ENCODE results near the gene TECTA.
"Not testable (repeated sequence)": the region's sequence is repeated elsewhere in the genome, so short reads cannot be mapped to it uniquely, and the experiment has no call there.

TECTA gene

DNA sequence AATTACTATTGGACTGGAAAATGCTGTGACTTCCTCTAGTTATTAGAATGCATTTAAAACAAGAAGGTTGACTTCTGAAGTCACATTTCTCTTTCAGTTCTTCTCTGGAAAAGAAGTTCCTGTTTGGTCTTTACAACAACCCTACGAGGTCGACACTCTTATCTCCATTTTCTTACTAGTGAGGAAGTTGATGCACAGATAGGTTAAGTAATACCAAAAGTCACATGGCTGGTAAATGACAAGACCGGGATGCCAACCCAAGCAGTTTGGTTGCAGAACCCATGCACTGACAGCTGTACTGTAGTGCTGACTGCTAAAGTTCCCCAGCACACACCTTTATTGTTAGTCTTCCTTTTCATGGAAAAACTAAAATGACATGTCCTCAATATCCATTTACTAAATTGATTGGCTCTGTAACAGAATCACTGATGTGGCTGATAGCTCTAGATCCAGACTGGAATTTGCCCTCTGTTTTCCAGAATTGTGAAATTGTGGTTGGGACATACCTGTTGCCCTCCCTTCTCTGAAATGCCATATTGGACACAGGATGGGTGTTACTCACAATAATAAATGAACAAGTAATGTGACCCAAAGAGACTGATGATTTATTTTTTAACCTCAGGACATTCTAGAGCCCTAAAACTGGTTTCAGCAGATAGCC, 9.4 kb upstream of the TECTA start:
- in situ Hi-C loops (cut with HindIII; ENCODE audit: low sequenced_read_pairs), result no loop called here

- in situ Hi-C loops (cut with HindIII; ENCODE audit: low sequenced_read_pairs), result no loop called here
Observed at GRCh38 chr11:121095561-121095960, 5.5 kb upstream of the TECTA start.

GRCh38 chr11:121099364-121099763, 1.7 kb upstream of the TECTA start:
- in situ Hi-C loops (cut with HindIII; ENCODE audit: low sequenced_read_pairs), result no loop called here

GRCh38 chr11:121099885-121100284, 1.2 kb upstream of the TECTA start:
- in situ Hi-C loops (cut with HindIII; ENCODE audit: low sequenced_read_pairs), result no loop called here

GRCh38 chr11:121104312-121104762, 3.3 kb downstream of the TECTA start:
- in situ Hi-C loops (cut with HindIII; ENCODE audit: low sequenced_read_pairs), result no loop called here

GRCh38 chr11:121105063-121105480, 4.0 kb downstream of the TECTA start:
- in situ Hi-C loops (cut with HindIII; ENCODE audit: low sequenced_read_pairs), result no loop called here

GRCh38 chr11:121105481-121106195, 4.6 kb downstream of the TECTA start:
- in situ Hi-C loops (cut with HindIII; ENCODE audit: low sequenced_read_pairs), result no loop called here

DNA sequence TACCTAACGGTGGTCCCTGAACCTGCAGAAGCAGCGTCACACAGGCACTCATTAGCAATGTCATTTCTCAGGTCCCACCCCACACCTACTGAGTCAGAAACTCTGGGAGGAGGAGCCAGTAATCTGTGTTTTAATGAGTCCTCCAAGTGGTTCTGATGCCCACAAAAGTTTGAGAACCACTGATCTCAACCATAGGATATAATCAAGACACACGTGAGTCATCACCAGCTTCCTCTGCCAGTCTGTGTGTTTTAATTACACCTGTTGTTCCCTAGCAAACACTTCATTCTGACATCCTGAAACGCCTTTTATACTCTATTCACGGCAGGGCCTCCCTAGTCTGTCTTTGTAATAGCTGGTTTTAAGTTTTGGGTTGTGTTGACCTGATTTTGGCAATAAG, 5.8 kb downstream of the TECTA start:
- in situ Hi-C loops (cut with HindIII; ENCODE audit: low sequenced_read_pairs), result no loop called here

DNA sequence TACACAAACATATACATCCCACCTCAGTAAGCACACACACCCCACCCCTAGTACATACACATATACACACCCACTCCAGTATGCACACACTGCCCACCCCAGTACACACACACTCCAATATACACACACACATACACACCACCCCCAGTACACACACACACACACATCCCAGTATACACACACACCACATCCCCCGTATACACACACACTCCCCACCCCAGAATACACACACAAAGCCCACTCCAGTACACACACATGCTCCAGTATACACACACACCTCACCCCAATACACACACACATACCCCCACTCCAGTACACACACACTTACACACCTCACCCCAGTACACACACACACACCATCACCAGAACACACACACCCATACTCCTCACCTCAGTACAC, 7.4 kb downstream of the TECTA start:
- in situ Hi-C loops (cut with HindIII; ENCODE audit: low sequenced_read_pairs), result no loop called here

- in situ Hi-C loops (cut with HindIII; ENCODE audit: low sequenced_read_pairs), result no loop called here
Observed at GRCh38 chr11:121109471-121109870, 8.4 kb downstream of the TECTA start.

- in situ Hi-C loops (cut with HindIII; ENCODE audit: low sequenced_read_pairs), result no loop called here
Observed at GRCh38 chr11:121109916-121110586, 9.0 kb downstream of the TECTA start.

GRCh38 chr11:121110871-121111724, 10.1 kb downstream of the TECTA start:
- in situ Hi-C loops (cut with HindIII; ENCODE audit: low sequenced_read_pairs), result no loop called here

DNA sequence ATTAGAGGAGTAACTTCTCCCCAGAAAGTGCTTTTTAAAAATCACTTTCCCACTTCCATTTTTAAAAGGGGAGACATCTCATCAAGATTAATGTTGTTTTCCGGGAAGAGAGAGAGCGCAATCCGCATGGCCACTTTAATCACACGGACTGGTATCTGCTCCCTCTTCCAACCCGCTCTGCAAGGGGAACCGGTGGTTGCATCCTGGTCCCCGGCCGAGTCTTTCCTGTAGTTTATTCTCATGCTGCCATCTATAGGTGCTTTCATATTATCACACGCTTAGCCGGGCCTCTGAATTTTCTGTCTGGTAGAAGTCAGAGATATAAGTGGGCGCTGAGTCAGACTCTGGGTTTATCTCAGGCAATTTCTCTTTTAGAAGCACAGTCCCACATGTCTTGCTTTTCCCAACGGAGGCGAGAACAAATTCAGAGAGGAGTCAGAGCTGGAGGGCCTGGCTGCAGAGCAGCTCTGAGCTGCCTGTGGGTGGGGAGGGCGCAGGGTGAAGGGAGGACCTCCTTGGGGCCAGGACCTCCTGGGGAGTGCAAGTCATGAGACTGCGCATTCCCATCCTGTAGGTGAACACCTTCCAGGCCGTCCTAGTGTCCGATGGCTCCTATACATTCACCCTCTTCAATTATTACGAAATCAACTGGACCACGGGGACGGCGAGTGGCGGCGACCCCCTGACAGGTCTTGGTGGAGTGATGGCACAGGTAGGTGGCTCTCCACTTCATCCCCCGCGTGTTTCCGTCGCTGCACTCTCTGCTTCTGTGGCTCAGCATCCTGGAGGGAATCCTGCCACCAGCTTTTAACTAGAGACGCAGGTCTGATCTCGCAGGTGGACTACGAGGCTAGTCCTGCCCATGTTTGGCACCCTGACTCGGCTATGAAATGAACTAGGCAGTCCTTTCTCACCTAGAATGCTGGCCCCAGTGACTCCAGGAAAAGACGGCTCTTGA, 11.7 kb downstream of the TECTA start:
- in situ Hi-C loops (cut with HindIII; ENCODE audit: low sequenced_read_pairs), result no loop called here

DNA sequence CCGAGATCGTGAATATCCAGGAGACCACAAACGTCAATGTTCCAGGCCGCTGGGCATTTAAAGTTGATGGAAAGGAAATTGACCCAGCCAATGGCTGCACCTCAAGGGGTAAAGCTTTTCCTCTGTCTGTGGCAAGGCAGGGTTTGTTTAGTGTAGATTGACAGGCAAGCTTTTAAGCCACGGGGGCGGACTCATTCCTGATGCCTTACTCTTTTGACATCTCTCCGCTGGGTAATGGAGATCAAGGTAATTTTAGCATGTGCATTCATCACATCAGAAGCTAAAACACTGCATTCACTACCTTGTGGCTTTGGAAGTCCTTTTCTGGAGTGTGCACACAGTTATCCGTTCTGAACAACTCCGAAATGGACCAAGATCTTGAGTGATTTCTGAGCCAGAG, 12.6 kb downstream of the TECTA start:
- in situ Hi-C loops (cut with HindIII; ENCODE audit: low sequenced_read_pairs), result no loop called here

- in situ Hi-C loops (cut with HindIII; ENCODE audit: low sequenced_read_pairs), result not testable (repeated sequence)
Observed at GRCh38 chr11:121115024-121115423, 14.0 kb downstream of the TECTA start.

DNA sequence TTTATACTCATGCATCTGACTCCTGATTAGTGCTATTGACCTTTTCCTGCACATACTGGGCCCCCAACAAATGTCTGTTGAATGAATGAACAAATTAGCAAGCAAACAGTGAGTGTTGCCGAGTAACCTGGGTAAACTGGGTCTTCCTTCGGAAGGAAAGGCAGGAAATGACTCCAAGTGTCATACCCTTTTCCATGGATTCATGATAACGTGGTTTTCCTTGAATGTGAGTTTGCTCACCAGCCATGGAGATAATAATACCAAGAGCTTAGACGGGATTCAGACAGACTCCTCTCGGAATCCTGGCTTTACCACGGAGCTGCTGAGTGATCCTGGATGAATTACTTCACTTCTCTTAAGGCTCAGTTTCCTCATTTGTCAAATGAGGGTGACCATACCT, 16.7 kb downstream of the TECTA start:
- in situ Hi-C loops (cut with HindIII; ENCODE audit: low sequenced_read_pairs), result no loop called here

- in situ Hi-C loops (cut with HindIII; ENCODE audit: low sequenced_read_pairs), result no loop called here
Observed at GRCh38 chr11:121119440-121119839, 18.4 kb downstream of the TECTA start.

DNA sequence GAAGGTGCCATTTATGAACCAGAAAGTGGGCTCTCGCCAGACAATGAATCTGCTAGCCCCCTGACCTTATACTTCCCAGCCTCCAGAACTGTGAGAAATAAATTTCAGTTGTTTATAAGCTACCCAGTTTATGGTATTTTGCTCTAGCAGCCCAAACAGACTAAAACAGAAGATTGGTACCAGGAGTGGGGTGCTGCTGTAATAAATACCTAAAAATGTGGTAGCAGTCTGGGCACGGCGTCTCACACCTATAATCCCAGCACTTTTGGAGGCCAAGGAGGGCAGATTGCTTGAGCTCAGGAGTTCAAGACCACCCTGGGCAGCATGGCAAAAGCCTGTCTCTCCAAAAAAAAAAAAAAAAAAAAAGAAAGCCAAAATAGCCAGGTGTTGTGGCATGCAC, 21.3 kb downstream of the TECTA start:
- in situ Hi-C loops (cut with HindIII; ENCODE audit: low sequenced_read_pairs), result no loop called here

- in situ Hi-C loops (cut with HindIII; ENCODE audit: low sequenced_read_pairs), result no loop called here
Observed at GRCh38 chr11:121123496-121124069, 22.5 kb downstream of the TECTA start.

DNA sequence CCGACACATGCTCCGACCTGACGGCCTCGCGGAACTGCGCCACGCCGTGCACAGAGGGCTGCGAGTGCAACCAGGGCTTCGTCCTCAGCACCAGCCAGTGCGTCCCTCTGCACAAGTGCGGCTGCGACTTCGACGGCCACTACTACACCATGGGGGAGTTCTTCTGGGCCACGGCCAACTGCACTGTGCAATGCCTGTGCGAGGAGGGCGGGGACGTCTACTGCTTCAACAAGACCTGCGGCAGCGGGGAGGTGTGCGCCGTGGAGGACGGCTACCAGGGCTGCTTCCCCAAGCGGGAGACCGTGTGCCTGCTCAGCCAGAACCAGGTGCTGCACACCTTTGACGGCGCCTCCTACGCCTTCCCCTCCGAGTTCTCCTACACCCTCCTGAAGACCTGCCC, 26.8 kb downstream of the TECTA start:
- in situ Hi-C loops (cut with HindIII; ENCODE audit: low sequenced_read_pairs), result no loop called here
